Tibial nerve (tissue), 3 donors: Measurements from ENCODE around the gene MYOM3.

Experiments
- POLR2A ChIP-seq, 2 donors: fragments of 450-650 bp; IDR thresholded peaks; one replicate each; pipeline ENCODE4 v1.6.1; 2017; ENCODE audit warnings: antibody characterized with exemption in 2 of 2, mild to moderate bottlenecking in 2 of 2, moderate library complexity in 2 of 2
- TF ChIP-seq, protein P1 (sequence below), 5 experiments: fragments of 200-600 bp in 3 of 5; fragments of 450-650 bp in 2 of 5; sonication (generic) in 3 of 5; IDR thresholded peaks; one replicate each; pipeline ENCODE4 v1.5.1; 2016 to 2019; ENCODE audit warnings: antibody characterized with exemption in 5 of 5, mild to moderate bottlenecking in 3 of 5, moderate library complexity in 2 of 5

DNA sequence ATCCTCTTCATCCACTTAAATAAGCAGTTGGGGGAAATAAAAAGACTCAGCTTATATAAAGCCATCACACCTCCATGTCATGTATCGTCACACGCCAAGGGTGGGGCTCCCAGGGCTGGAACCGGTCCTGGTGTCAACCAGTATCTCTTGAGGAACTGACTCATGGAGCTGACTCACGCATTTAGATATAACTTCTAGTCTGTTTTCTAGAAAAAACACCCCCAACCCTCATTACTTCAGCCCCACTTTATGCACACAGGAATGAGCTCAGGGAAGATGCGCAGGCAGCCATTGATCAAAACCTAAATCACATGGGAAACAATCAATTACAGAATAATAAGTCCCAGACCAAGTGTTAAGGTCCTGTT lies 37.9 kb upstream of the MYOM3 start:
- TF ChIP-seq, protein P1, sequence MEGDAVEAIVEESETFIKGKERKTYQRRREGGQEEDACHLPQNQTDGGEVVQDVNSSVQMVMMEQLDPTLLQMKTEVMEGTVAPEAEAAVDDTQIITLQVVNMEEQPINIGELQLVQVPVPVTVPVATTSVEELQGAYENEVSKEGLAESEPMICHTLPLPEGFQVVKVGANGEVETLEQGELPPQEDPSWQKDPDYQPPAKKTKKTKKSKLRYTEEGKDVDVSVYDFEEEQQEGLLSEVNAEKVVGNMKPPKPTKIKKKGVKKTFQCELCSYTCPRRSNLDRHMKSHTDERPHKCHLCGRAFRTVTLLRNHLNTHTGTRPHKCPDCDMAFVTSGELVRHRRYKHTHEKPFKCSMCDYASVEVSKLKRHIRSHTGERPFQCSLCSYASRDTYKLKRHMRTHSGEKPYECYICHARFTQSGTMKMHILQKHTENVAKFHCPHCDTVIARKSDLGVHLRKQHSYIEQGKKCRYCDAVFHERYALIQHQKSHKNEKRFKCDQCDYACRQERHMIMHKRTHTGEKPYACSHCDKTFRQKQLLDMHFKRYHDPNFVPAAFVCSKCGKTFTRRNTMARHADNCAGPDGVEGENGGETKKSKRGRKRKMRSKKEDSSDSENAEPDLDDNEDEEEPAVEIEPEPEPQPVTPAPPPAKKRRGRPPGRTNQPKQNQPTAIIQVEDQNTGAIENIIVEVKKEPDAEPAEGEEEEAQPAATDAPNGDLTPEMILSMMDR (IDR thresholded peaks at IDR 0.05), result no peak
- no peak for TF ChIP-seq POLR2A (IDR thresholded peaks at IDR 0.05)
